Glutamatergic neuron (in vitro differentiated cells): ENCODE measurements around the gene GPAM. TPM values are rescaled to one million over a fixed set of nuclear protein-coding genes. Genes with fewer than 3 reads are reported as not detected.

ENCODE experiments used
- DNase-seq: peaks from one replicate; pipeline ENCODE4 v3.0.0; 2022
- H3K27ac Mint-ChIP-seq: one replicate; pipeline ENCODE4 v1.8.0; 2020; ENCODE audit warnings: mild to moderate bottlenecking, mixed read lengths, inconsistent platforms; ENCODE audit not compliant: unreplicated experiment
- H3K27me3 Mint-ChIP-seq: one replicate; pipeline ENCODE4 v1.8.0; 2020; ENCODE audit warnings: mild to moderate bottlenecking, moderate library complexity, mixed read lengths, inconsistent platforms; ENCODE audit not compliant: unreplicated experiment
- H3K36me3 Mint-ChIP-seq: one replicate; pipeline ENCODE4 v1.8.0; 2020; ENCODE audit warnings: mild to moderate bottlenecking, mixed read lengths, inconsistent platforms; ENCODE audit not compliant: unreplicated experiment
- H3K4me1 Mint-ChIP-seq: one replicate; pipeline ENCODE4 v1.8.0; 2020; ENCODE audit warnings: mild to moderate bottlenecking, low read depth, mixed read lengths, inconsistent platforms; ENCODE audit not compliant: unreplicated experiment
- H3K4me3 Mint-ChIP-seq: one replicate; pipeline ENCODE4 v1.8.0; 2020; ENCODE audit warnings: mild to moderate bottlenecking, mixed read lengths, inconsistent platforms; ENCODE audit not compliant: unreplicated experiment
- H3K9me3 Mint-ChIP-seq: one replicate; pipeline ENCODE4 v1.8.0; 2020; ENCODE audit warnings: mild to moderate bottlenecking, moderate library complexity, mixed read lengths, inconsistent platforms; ENCODE audit not compliant: unreplicated experiment
- CTCF ChIP-seq: fragments of 200-600 bp; sonication (generic); IDR thresholded peaks from one replicate; pipeline ENCODE4 v1.5.0; 2021; ENCODE audit not compliant: partially characterized antibody, unreplicated experiment
- total RNA-seq: library from RNA; stranded (reverse); fragmentation: NEBNext Ultra II Directional; extraction: Animal tissue kit (Norgen Biotek cat#: 25700); gene quantifications from one replicate; pipeline ENCODE4 v1.2.1, GENCODE V29; 2021; ENCODE audit not compliant: unreplicated experiment

GPAM gene
- total RNA-seq, 1 donor from 2014 or later, result 13.8 TPM

GRCh38 chr10:112131346-112131745, 52.2 kb downstream of the GPAM start:
- peaks cover 4% of the 10 kb centered on the region for H3K4me1 Mint-ChIP-seq
- H3K9me3 Mint-ChIP-seq, result peaks cover 2% of the 10 kb centered on the region
- H3K36me3 Mint-ChIP-seq, result peaks cover 4% of the 10 kb centered on the region
- no peak for TF ChIP-seq CTCF
- peaks cover 4% of the 10 kb centered on the region for H3K27me3 Mint-ChIP-seq
- no peak overlapping the region for H3K4me3 Mint-ChIP-seq
- peak overlapping the region; percentile 6 for H3K27ac Mint-ChIP-seq
- no peak for DNase-seq

- H3K4me3 Mint-ChIP-seq, result no peak overlapping the region
- no peak for DNase-seq
- H3K36me3 Mint-ChIP-seq, result no peaks in the 10 kb centered on the region
- H3K27ac Mint-ChIP-seq, result no peak overlapping the region
- peaks cover 2% of the 10 kb centered on the region for H3K9me3 Mint-ChIP-seq
- peaks cover 8% of the 10 kb centered on the region for H3K27me3 Mint-ChIP-seq
- TF ChIP-seq CTCF, result no peak
- peaks cover 16% of the 10 kb centered on the region for H3K4me1 Mint-ChIP-seq
Observed at GRCh38 chr10:112126901-112127300, 56.7 kb downstream of the GPAM start.

- Mint-ChIP-seq H3K4me1 (peaks cover 14% of the 10 kb centered on the region), H3K27ac (no peak overlapping the region), H3K36me3 (no peaks in the 10 kb centered on the region)
Observed at GRCh38 chr10:112126172-112126571, 57.4 kb downstream of the GPAM start.

GRCh38 chr10:112124866-112125265, 58.7 kb downstream of the GPAM start:
- TF ChIP-seq CTCF, result no peak
- no peak for DNase-seq
- Mint-ChIP-seq H3K4me3 (no peak overlapping the region), H3K27me3 (peaks cover 8% of the 10 kb centered on the region), H3K4me1 (peaks cover 14% of the 10 kb centered on the region), H3K27ac (no peak overlapping the region), H3K9me3 (peaks cover 2% of the 10 kb centered on the region), H3K36me3 (no peaks in the 10 kb centered on the region)

More at GRCh38 chr10:112126172-112126571, 57.4 kb downstream of the GPAM start:
- DNase-seq, result no peak
- TF ChIP-seq CTCF, result no peak
- Mint-ChIP-seq H3K27me3 (peaks cover 8% of the 10 kb centered on the region), H3K4me3 (no peak overlapping the region), H3K9me3 (peaks cover 2% of the 10 kb centered on the region)

- H3K27me3 Mint-ChIP-seq, result peaks cover 8% of the 10 kb centered on the region
- peaks cover 2% of the 10 kb centered on the region for H3K9me3 Mint-ChIP-seq
- no peak overlapping the region for H3K4me3 Mint-ChIP-seq
- no peak for DNase-seq
- no peak for TF ChIP-seq CTCF
- no peaks in the 10 kb centered on the region for H3K36me3 Mint-ChIP-seq
- no peak overlapping the region for H3K27ac Mint-ChIP-seq
- peaks cover 14% of the 10 kb centered on the region for H3K4me1 Mint-ChIP-seq
Observed at GRCh38 chr10:112122827-112123226, 60.7 kb downstream of the GPAM start.
